HCT116 (cell line): ENCODE results near the gene B4GALNT4. TPM values are rescaled to one million over a fixed set of nuclear protein-coding genes. Genes with fewer than 3 reads are reported as not detected.

Experiments used
- ATAC-seq: fragments of 200-7000 bp; cut with Tn5 transposase; 2 replicates; pipeline ENCODE4 v1.9.1; 2020; ENCODE audit warnings: mild to moderate bottlenecking, moderate library complexity
- BruUV-seq: library from RNA; stranded (reverse); fragments of 400-500 nt; replicated peaks from 2 replicates; lab custom pipeline; 2021; lab: Mats Ljungman, UMichigan
- CTCF ChIA-PET: fragments of 300-600 bp; sonication (Branson Sonifier 250); formaldehyde crosslinking; loops from one replicate; lab custom pipeline; 2021; ENCODE audit warnings: antibody characterized with exemption; lab: Charles Lee
- POLR2A ChIA-PET: fragments of 300-600, 350-600 bp; sonication (Branson Sonifier 250); formaldehyde crosslinking; loops from one replicate; lab custom pipeline; 2021; ENCODE audit warnings: antibody characterized with exemption; lab: Charles Lee
- RAD21 ChIA-PET, 2 experiments: fragments of 300-600 bp; sonication (Branson Sonifier 250); formaldehyde crosslinking; loops; one replicate each; lab custom pipeline; 2023; ENCODE audit warnings: low total read pairs in 2 of 2; ENCODE audit not compliant: uncharacterized antibody in 2 of 2, unreplicated experiment in 2 of 2, low non-redundant PET in 1 of 2; lab: Charles Lee
- DNase-seq: peaks from one replicate; pipeline ENCODE4 v3.0.0-alpha.2; 2010; ENCODE audit warnings: low read depth, low spot score
- H2AFZ ChIP-seq: fragments of 200-600 bp; shearing (Covaris generic), sonication (generic); 2 replicates; pipeline ENCODE4 v1.6.1; 2017; ENCODE audit warnings: low read depth, mixed run types, mixed read lengths, antibody characterized with exemption, low read length; ENCODE audit not compliant: poor library complexity, severe bottlenecking
- H3K27ac ChIP-seq: 2 replicates; pipeline ENCODE4 v1.5.1; 2012; ENCODE audit warnings: low read depth, low read length
- H3K27me3 ChIP-seq: fragments of 200-600 bp; sonication (generic); 2 replicates; pipeline ENCODE4 v1.6.1; 2016; ENCODE audit warnings: mixed run types, low read length, mixed read lengths; ENCODE audit not compliant: insufficient read depth
- H3K36me3 ChIP-seq, 2 experiments: fragments of 200-500 bp in 1 of 2; fragments of 200-600 bp in 1 of 2; sonication (Bioruptor generic) in 1 of 2; sonication (generic) in 1 of 2; 2 replicates each; pipeline versions ENCODE4 v1.5.1 to v1.6.1; 2014 to 2016; ENCODE audit warnings: low read length in 2 of 2, inconsistent platforms in 1 of 2, mixed read lengths in 1 of 2, mixed run types in 1 of 2; ENCODE audit not compliant: insufficient read depth in 2 of 2, control insufficient read depth in 1 of 2
- H3K4me1 ChIP-seq, 2 experiments: fragments of 200-600 bp in 1 of 2; sonication (generic) in 1 of 2; 2 replicates each; pipeline versions ENCODE4 v1.5.1 to v1.6.1; 2012 to 2017; ENCODE audit warnings: low read length in 2 of 2, inconsistent platforms in 1 of 2, mild to moderate bottlenecking in 1 of 2, mixed read lengths in 1 of 2, mixed run types in 1 of 2, moderate library complexity in 1 of 2; ENCODE audit not compliant: insufficient read depth in 2 of 2, control insufficient read depth in 1 of 2
- H3K4me2 ChIP-seq: fragments of 200-600 bp; sonication (generic); 2 replicates; pipeline ENCODE4 v1.6.1; 2017; ENCODE audit warnings: mixed run types, low read length, mixed read lengths
- H3K4me3 ChIP-seq, 2 experiments: fragments of 200-600 bp in 1 of 2; sonication (generic) in 1 of 2; replicated peaks in 1 of 2; 2 replicates each; pipeline ENCODE4 v1.5.1; 2011 to 2016; ENCODE audit warnings: low read length in 2 of 2, control low read depth in 1 of 2, low read depth in 1 of 2, mild to moderate bottlenecking in 1 of 2, mixed read lengths in 1 of 2, mixed run types in 1 of 2
- H3K79me2 ChIP-seq: fragments of 200-600 bp; sonication (generic); 2 replicates; pipeline ENCODE4 v1.6.1; 2017; ENCODE audit warnings: mild to moderate bottlenecking, mixed run types, low read length, moderate library complexity, mixed read lengths; ENCODE audit not compliant: insufficient read depth
- H3K9ac ChIP-seq: fragments of 200-600 bp; sonication (generic); 2 replicates; pipeline ENCODE4 v1.6.1; 2016; ENCODE audit warnings: low read length, mixed read lengths
- H3K9me2 ChIP-seq: fragments of 200-600 bp; sonication (generic), shearing (Covaris generic); 2 replicates; pipeline ENCODE4 v1.6.1; 2017; ENCODE audit warnings: mixed run types, mild to moderate bottlenecking, moderate library complexity; ENCODE audit not compliant: insufficient read depth
- H3K9me3 ChIP-seq, 2 experiments: fragments of 200-500 bp in 1 of 2; fragments of 200-600 bp in 1 of 2; sonication (Bioruptor generic) in 1 of 2; sonication (generic) in 1 of 2; 2 replicates each; pipeline ENCODE4 v1.6.1; 2014 to 2017; ENCODE audit warnings: low read length in 2 of 2, mixed read lengths in 2 of 2, inconsistent platforms in 1 of 2, low read depth in 1 of 2, mild to moderate bottlenecking in 1 of 2, mixed run types in 1 of 2, moderate library complexity in 1 of 2; ENCODE audit not compliant: control insufficient read depth in 1 of 2, insufficient read depth in 1 of 2
- H4K20me1 ChIP-seq: fragments of 200-600 bp; sonication (generic), shearing (Covaris generic); 2 replicates; pipeline ENCODE4 v1.6.1; 2017; ENCODE audit warnings: mixed run types, mild to moderate bottlenecking, moderate library complexity; ENCODE audit not compliant: insufficient read depth
- ATF3 ChIP-seq: IDR thresholded peaks from 2 replicates; pipeline ENCODE4 v1.6.1; 2012
- CBX3 ChIP-seq: IDR thresholded peaks from 2 replicates; pipeline ENCODE4 v1.6.1; 2012; ENCODE audit warnings: low read depth
- CEBPB ChIP-seq: IDR thresholded peaks from 2 replicates; pipeline ENCODE4 v1.6.1; 2012; ENCODE audit warnings: low read depth
- CTCF ChIP-seq, 3 experiments: fragments of 200-600 bp in 1 of 3; sonication (generic) in 1 of 3; IDR thresholded peaks in 2 of 3; conservative IDR thresholded peaks in 1 of 3; 2 replicates each; pipeline ENCODE4 v1.5.1; 2012 to 2017; ENCODE audit warnings: low read depth in 2 of 3, low read length in 2 of 3, antibody characterized with exemption in 1 of 3, borderline replicate concordance in 1 of 3, control low read depth in 1 of 3, mild to moderate bottlenecking in 1 of 3, mixed read lengths in 1 of 3, mixed run types in 1 of 3, moderate library complexity in 1 of 3; ENCODE audit not compliant: insufficient read depth in 1 of 3
- EZH2phosphoT487 ChIP-seq: fragments of 200-600 bp; IDR thresholded peaks from 2 replicates; pipeline ENCODE4 v1.6.1; 2018; ENCODE audit warnings: antibody characterized with exemption, borderline replicate concordance
- FOSL1 ChIP-seq: IDR thresholded peaks from 2 replicates; pipeline ENCODE4 v1.6.1; 2012; ENCODE audit warnings: low read depth
- JUND ChIP-seq: IDR thresholded peaks from 2 replicates; pipeline ENCODE4 v1.6.1; 2012
- MAX ChIP-seq: IDR thresholded peaks from 2 replicates; pipeline ENCODE4 v1.6.1; 2012
- RAD21 ChIP-seq: IDR thresholded peaks from 2 replicates; pipeline ENCODE4 v1.6.1; 2012; ENCODE audit warnings: low read depth, mild to moderate bottlenecking
- REST ChIP-seq: IDR thresholded peaks from 2 replicates; pipeline ENCODE4 v1.6.1; 2012; ENCODE audit warnings: low read depth
- SIN3A ChIP-seq: IDR thresholded peaks from 2 replicates; pipeline ENCODE4 v1.6.1; 2012; ENCODE audit warnings: low read depth
- SP1 ChIP-seq: IDR thresholded peaks from 2 replicates; pipeline ENCODE4 v1.6.1; 2012; ENCODE audit warnings: low read depth
- SRF ChIP-seq: IDR thresholded peaks from 2 replicates; pipeline ENCODE4 v1.6.1; 2012; ENCODE audit warnings: low read depth
- TCF7L2 ChIP-seq: IDR thresholded peaks from 2 replicates; pipeline ENCODE4 v1.7.0; 2011; ENCODE audit warnings: borderline replicate concordance, inconsistent platforms; ENCODE audit not compliant: insufficient read depth, insufficient read length; ENCODE audit errors: extremely low read depth
- YY1 ChIP-seq: IDR thresholded peaks from 2 replicates; pipeline ENCODE4 v1.6.1; 2011; ENCODE audit warnings: low read length, low read depth, moderate library complexity, mild to moderate bottlenecking; ENCODE audit not compliant: insufficient replicate concordance; ENCODE audit errors: extremely low read depth
- ZBTB33 ChIP-seq: IDR thresholded peaks from 2 replicates; pipeline ENCODE4 v1.6.1; 2011; ENCODE audit warnings: mild to moderate bottlenecking, low read length, moderate library complexity; ENCODE audit not compliant: insufficient replicate concordance; ENCODE audit errors: extremely low read depth
- ZFX ChIP-seq: fragments of 450-650 bp; IDR thresholded peaks from 2 replicates; pipeline ENCODE4 v1.6.1; 2017
- ZNF274 ChIP-seq: fragments of 200-500 bp; sonication (Bioruptor generic); IDR thresholded peaks from 2 replicates; pipeline ENCODE4 v1.6.1; 2014; ENCODE audit warnings: mild to moderate bottlenecking, low read depth, low read length, inconsistent platforms
- intact Hi-C: fragments of 100-400 bp; cut with micrococcal nuclease; formaldehyde crosslinking; loops from 2 replicates; pipeline ENCODE4 v1.10.0; 2022
- total RNA-seq: library from RNA; stranded (reverse); gene quantifications from one replicate; pipeline ENCODE4 v1.2.1, GENCODE V29; 2021; ENCODE audit not compliant: unreplicated experiment

Gene B4GALNT4
- total RNA-seq, 1 experiment from 2014 or later: 54.3 TPM

- ATAC-seq: no peak
- Histone ChIP-seq H3K27ac (no peak overlapping the region), H3K9ac (no peak overlapping the region), H3K36me3 (no peaks in the 10 kb centered on the region), H3K9me2 (no peaks in the 10 kb centered on the region), H3K79me2 (no peaks in the 10 kb centered on the region), H2AFZ (no peak overlapping the region), H4K20me1 (no peaks in the 10 kb centered on the region), H3K9me3 (no peaks in the 10 kb centered on the region; a peak in 1 of 4 replicates), H3K27me3 (no peaks in the 10 kb centered on the region), H3K4me3 (no peak overlapping the region), H3K4me1 (peaks cover 12 to 16% of the 10 kb centered on the region in 2 experiments), H3K4me2 (no peak overlapping the region)
- RAD21 ChIA-PET: no interaction called here
- CTCF ChIA-PET: no interaction called here
- no peak for DNase-seq
- TF ChIP-seq ATF3 (no peak), RAD21 (no peak), ZNF274 (no peak), REST (no peak), EZH2phosphoT487 (no peak), CTCF (IDR thresholded peaks at IDR 0.05 in 2 of 3, conservative IDR thresholded peaks at IDR 0.05 in 1 of 3; ENCODE audit: borderline replicate concordance in 1 of 3, insufficient read depth in 1 of 3, low read depth in 2 of 3, low read length in 2 of 3) (no peak), SIN3A (no peak), FOSL1 (no peak), ZBTB33 (no peak), JUND (no peak), CBX3 (no peak), YY1 (no peak), ZFX (no peak), TCF7L2 (no peak), SP1 (no peak), SRF (no peak), MAX (no peak), CEBPB (no peak)
- POLR2A ChIA-PET: no interaction called here
- no TSS peak for BruUV-seq
- intact Hi-C loops: no loop called here
These were observed 16.0 kb upstream of the B4GALNT4 start for GRCh38 chr11:353179-353873.
